ENCODE data around the gene ARG2. TPM values are rescaled to one million over a fixed set of nuclear protein-coding genes. Genes with fewer than 3 reads are reported as not detected.
A peak's percentile ranks its signal among the peaks of the same experiment; 100 is the strongest.
"Not testable (repeated sequence)": the region's sequence is repeated elsewhere in the genome, so short reads cannot be mapped to it uniquely, and the experiment has no call there.

The ARG2 gene
- total RNA-seq, 1 experiment from 2014 or later, result 7.0 TPM

DNA sequence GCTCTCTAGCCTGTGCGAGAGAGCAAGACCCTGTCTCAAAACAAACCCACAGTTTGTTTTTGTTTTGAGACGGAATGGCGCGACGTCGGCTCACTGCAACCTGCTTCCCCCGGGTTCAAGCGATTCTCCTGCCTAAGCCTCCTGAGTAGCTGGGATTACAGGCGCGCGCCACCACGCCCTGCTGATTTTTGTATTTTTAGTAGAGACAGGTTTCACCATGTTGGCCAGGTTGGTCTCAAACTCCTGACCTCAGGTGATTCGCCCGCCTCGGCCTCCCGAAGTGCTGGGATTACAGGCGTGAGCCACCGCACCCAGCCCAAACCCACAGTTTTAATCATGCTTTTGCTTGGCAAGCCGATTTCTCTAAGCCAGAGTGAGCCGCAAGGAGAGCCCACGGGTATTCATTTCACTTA lies 19.2 kb upstream of the ARG2 start:
- intact Hi-C loops (cut with micrococcal nuclease), result loop anchor here (5.0 kb wide), 1 partner anchor 102 kb away; the partner anchor contains the start of gene RDH12
- H3K9me3 ChIP-seq (ENCODE audit: control insufficient read depth in 1 of 2, insufficient read depth in 1 of 2, low read depth in 1 of 2, low read length in 2 of 2); H4K20me1 ChIP-seq (ENCODE audit: insufficient read depth); H3K27me3 ChIP-seq (ENCODE audit: insufficient read depth, low read length); H2AFZ ChIP-seq (ENCODE audit: low read depth, low read length, poor library complexity, severe bottlenecking); ATAC-seq; H3K36me3 ChIP-seq (ENCODE audit: control insufficient read depth in 1 of 2, insufficient read depth in 2 of 2, low read length in 2 of 2); BruUV-seq (replicated peaks); DNase-seq (ENCODE audit: low read depth, low spot score); H3K9me2 ChIP-seq (ENCODE audit: insufficient read depth): not testable (repeated sequence)
- peak overlapping the region; percentile 74 to 91 for H3K4me3 ChIP-seq (replicated peaks in 1 of 2; ENCODE audit: low read depth in 1 of 2, low read length in 2 of 2)
- H3K4me2 ChIP-seq (ENCODE audit: low read length), result peak overlapping the region; percentile 86
- ChIA-PET CTCF (interaction anchor here (0.8 to 4.1 kb wide), 13 partner anchors 9 to 173 kb away, joined by 3 to 28 read pairs (median 5); no protein-coding TSS in a partner anchor), RAD21 (ENCODE audit: low non-redundant PET in 1 of 2, low total read pairs in 2 of 2, uncharacterized antibody in 2 of 2, unreplicated experiment in 2 of 2) (interaction anchor here in 1 of 2 experiments (1.2 kb wide), 2 partner anchors 67 to 104 kb away, joined by 6 read pairs; no protein-coding TSS in a partner anchor), POLR2A (interaction anchor here (0.8 to 2.4 kb wide), 6 partner anchors 10 to 95 kb away, joined by 3 to 9 read pairs (median 4); partner anchors contain the start of gene RDH11)
- H3K79me2 ChIP-seq (ENCODE audit: insufficient read depth, low read length), result peaks cover 15% of the 10 kb centered on the region
- peak overlapping the region; percentile 69; the same call in 1 of the 2 replicates for H3K9ac ChIP-seq (ENCODE audit: low read length)
- H3K4me1 ChIP-seq (ENCODE audit: control insufficient read depth in 1 of 2, insufficient read depth in 2 of 2, low read length in 2 of 2), result peaks cover 3 to 16% of the 10 kb centered on the region in 2 experiments; a peak in 2 of 4 replicates
- peak overlapping the region; percentile 23; the same call in 1 of the 2 replicates for H3K27ac ChIP-seq (ENCODE audit: low read depth, low read length)

GRCh38 chr14:67602076-67602475 lies 17.6 kb upstream of the ARG2 start:
- Histone ChIP-seq H3K4me3 (replicated peaks in 1 of 2; ENCODE audit: low read depth in 1 of 2, low read length in 2 of 2) (no peak overlapping the region), H3K4me1 (ENCODE audit: control insufficient read depth in 1 of 2, insufficient read depth in 2 of 2, low read length in 2 of 2) (peaks cover 3 to 16% of the 10 kb centered on the region in 2 experiments; a peak in 2 of 4 replicates), H2AFZ (ENCODE audit: low read depth, low read length, poor library complexity, severe bottlenecking) (no peak overlapping the region), H3K79me2 (ENCODE audit: insufficient read depth, low read length) (peaks cover 13% of the 10 kb centered on the region; the same call in 1 of the 2 replicates), H3K4me2 (ENCODE audit: low read length) (no peak overlapping the region), H3K36me3 (ENCODE audit: control insufficient read depth in 1 of 2, insufficient read depth in 2 of 2, low read length in 2 of 2) (no peaks in the 10 kb centered on the region), H4K20me1 (ENCODE audit: insufficient read depth) (no peaks in the 10 kb centered on the region), H3K9ac (ENCODE audit: low read length) (no peak overlapping the region), H3K9me2 (ENCODE audit: insufficient read depth) (no peaks in the 10 kb centered on the region), H3K9me3 (ENCODE audit: control insufficient read depth in 1 of 2, insufficient read depth in 1 of 2, low read depth in 1 of 2, low read length in 2 of 2) (no peaks in the 10 kb centered on the region), H3K27me3 (ENCODE audit: insufficient read depth, low read length) (no peaks in the 10 kb centered on the region), H3K27ac (ENCODE audit: low read depth, low read length) (no peak overlapping the region)
- RAD21 ChIA-PET (ENCODE audit: low non-redundant PET in 1 of 2, low total read pairs in 2 of 2, uncharacterized antibody in 2 of 2, unreplicated experiment in 2 of 2), result no interaction called here
- BruUV-seq (replicated peaks), result no TSS peak
- no peak for ATAC-seq
- TF ChIP-seq YY1 (IDR thresholded peaks at IDR 0.05; ENCODE audit: extremely low read depth, insufficient replicate concordance, low read depth, low read length), result no peak
- TF ChIP-seq EZH2 (IDR thresholded peaks at IDR 0.05), result no peak
- no peak for DNase-seq (ENCODE audit: low read depth, low spot score)
- intact Hi-C loops (cut with micrococcal nuclease), result loop anchor here (5.0 kb wide), 1 partner anchor 100 kb away; the partner anchor contains the start of gene RDH12
- CTCF ChIA-PET, result no interaction called here
- POLR2A ChIA-PET, result no interaction called here
